Omental fat pad (tissue), 4 donors: ENCODE data around the gene POLA2. TPM values are rescaled to one million over a fixed set of nuclear protein-coding genes. Genes with fewer than 3 reads are reported as not detected.
A peak's percentile ranks its signal among the peaks of the same experiment; 100 is the strongest.

Source experiments
- ATAC-seq: fragments of 150-250 bp; one replicate; pipeline ENCODE4 v1.9.1; 2016; ENCODE audit warnings: mild to moderate bottlenecking, moderate library complexity; ENCODE audit not compliant: low FRiP score
- DNase-seq: peaks from one replicate; pipeline ENCODE4 v3.0.0-alpha.2; 2019; ENCODE audit warnings: low spot score
- total RNA-seq, 4 donors: library from RNA; depleted of rRNA; stranded (reverse); fragments of >200 nt; gene quantifications; one replicate each; pipeline ENCODE4 v1.1.0, GENCODE V29; 2016
- TF ChIP-seq, protein P1 (sequence below), 3 donors: fragments of 450-650 bp; IDR thresholded peaks; one replicate each; pipeline ENCODE4 v1.5.1; 2016 to 2017; ENCODE audit warnings: antibody characterized with exemption in 3 of 3, mild to moderate bottlenecking in 3 of 3, moderate library complexity in 2 of 3

Gene POLA2
- total RNA-seq, 4 donors from 2014 or later, result 3.5 to 13.7 (median 6.9) TPM

DNA sequence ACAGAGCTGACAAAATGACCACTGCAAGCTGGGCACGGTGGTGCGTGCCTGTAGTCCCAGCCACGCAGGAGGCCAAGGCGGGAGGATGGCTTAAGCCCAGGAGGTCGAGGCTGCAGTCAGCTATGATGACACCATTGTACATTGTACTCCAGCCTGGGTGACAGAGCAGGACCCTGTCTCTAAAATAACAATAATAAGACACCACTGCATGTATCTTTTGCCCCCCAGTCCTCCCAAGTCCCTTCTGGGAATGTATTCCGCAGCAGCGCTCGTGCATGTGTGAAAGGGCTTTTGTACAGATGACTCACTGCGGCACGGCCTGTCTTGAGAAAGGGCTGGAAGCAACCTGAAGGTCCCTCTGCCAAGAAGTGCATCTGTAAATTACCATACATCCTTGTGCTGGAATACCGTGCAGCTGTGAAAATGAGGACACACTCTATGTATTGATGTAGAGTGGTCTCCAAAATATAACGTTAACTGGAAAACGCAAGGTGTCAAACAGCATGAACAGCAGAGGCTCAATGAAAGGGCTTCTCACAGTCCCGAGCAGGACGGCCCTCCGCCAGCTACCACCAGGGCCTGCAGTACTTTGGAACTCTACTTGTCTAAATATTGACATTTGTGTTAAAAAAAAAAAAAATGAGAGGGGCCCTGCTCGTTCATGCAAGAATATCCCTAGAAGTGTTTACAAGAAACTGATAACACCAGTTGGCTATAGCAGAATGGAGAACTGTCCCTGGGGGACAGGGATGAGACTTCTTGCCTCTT is 43.9 kb downstream of the POLA2 start:
- no peak for ATAC-seq
- TF ChIP-seq, protein P1, sequence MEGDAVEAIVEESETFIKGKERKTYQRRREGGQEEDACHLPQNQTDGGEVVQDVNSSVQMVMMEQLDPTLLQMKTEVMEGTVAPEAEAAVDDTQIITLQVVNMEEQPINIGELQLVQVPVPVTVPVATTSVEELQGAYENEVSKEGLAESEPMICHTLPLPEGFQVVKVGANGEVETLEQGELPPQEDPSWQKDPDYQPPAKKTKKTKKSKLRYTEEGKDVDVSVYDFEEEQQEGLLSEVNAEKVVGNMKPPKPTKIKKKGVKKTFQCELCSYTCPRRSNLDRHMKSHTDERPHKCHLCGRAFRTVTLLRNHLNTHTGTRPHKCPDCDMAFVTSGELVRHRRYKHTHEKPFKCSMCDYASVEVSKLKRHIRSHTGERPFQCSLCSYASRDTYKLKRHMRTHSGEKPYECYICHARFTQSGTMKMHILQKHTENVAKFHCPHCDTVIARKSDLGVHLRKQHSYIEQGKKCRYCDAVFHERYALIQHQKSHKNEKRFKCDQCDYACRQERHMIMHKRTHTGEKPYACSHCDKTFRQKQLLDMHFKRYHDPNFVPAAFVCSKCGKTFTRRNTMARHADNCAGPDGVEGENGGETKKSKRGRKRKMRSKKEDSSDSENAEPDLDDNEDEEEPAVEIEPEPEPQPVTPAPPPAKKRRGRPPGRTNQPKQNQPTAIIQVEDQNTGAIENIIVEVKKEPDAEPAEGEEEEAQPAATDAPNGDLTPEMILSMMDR (IDR thresholded peaks at IDR 0.05), result no peak
- DNase-seq, result no peak

DNA sequence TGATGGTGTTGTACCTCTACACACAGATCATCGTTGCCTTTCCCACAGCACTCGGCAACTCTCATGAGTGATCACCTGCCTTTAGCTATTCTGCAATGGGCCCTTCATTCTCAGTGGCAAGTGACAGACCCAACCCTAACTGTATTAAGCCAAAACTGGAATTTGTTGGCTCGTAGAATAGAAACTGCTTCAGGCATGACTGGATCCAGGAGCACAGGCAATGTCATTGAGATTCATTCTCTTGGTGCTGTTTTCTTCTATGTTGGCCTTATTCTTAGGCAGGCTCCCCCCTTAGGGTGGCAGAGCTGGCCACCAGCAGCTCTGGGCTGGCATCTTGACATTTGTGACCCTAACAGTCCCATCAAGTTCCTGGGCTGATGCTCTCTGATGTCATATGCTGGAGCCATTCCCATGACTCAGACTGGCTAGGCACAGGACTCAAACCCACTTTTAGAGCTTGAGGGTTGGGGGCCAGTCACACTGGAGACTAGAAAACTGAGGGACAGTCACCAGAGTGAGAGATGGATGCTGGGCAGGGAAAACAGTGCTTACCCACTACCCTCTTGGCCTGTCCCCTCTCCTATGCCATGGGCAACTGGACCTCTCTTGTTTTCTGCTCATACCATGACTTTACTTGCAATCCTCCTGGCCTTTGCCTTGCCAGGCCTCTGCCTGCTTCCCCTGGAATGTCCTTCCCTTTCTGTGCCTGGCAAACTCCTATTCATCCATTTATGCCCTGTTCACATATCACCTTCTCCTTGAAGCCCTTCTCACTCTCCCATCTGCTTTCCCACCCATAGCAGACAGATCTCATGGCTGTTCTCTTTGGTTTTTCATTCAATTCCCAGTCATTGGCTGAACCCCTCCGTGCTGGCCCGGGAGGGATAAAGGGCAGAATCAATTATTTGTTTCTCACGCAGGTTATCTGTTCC is 45.8 kb downstream of the POLA2 start:
- no peak for ATAC-seq
- DNase-seq, result no peak
- TF ChIP-seq, protein P1 (IDR thresholded peaks at IDR 0.05), result no peak

DNA sequence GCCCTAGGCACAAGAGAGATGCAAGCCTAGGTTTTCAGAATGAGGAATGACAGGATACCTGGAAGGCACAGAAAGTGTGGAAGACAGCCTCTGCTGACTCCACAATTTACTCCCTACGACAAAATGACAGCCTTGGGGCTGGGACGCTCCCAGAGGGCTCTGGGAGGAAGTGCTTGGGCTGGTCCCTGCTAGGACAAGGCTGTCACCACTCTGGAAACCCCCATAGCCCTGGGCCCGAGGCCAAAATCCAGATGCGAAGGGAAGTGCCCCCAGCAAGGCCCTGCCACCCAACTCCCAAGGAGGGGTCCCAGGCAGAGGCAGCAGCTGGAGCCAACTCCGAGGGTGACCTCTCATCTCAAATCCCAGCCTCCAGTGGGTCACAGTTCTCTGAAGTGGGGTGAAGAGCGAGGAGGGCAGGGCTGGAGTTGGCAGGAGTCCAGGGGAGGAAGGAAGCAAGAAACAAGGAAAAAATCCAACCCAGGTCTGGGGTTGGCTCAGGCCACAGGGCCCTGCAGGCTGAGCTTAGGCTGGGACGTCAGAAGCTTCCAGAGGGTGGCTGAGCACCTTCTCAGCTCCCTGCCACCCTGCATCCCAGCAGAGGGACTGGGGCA is 46.6 kb downstream of the POLA2 start:
- DNase-seq (no peak), ATAC-seq (peak; percentile 13)
- TF ChIP-seq, protein P1 (IDR thresholded peaks at IDR 0.05), result no peak

DNA sequence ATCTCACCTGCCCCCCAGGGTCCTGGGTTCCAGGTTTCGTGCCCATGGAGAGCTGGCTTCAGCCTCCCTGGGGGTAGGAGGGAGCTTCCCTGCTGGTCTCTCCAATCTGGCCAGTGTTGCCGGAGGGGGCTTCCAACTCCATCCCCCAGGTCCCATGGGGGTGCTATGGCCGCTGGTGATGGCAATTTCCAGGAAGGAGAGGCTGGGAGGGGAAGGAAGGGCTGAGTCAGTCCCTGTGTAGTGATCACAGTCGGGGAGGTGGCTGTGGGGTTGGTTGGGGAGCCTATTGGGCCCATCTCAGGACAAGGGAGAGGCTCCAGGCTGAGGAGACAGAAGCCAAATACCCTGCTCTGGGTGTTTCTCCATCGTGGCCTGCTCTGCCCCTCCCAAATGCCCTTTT is 47.2 kb downstream of the POLA2 start:
- TF ChIP-seq, protein P1 (IDR thresholded peaks at IDR 0.05), result no peak
- DNase-seq (no peak), ATAC-seq (peak; percentile 16)

DNA sequence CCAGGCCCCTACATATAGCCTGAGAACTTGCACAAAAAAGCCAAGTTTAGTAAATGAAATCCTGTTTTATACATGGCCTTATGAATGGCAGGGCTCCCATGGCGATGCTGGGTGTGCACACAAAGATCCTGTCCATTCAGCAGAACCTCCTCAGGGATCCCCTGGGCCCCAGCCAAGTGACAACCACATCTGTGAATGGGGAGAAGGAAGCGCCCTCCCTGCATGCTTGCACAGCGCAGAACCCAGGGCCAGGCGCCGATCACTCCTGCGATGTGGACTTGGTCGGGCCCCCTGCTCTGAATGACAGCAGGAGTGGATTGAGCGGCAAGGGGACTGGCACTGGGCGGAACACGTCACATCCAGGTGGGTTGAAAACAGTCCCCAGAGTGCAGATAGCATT is 48.5 kb downstream of the POLA2 start:
- DNase-seq, result no peak
- no peak for ATAC-seq
- TF ChIP-seq, protein P1 (IDR thresholded peaks at IDR 0.05), result no peak

DNA sequence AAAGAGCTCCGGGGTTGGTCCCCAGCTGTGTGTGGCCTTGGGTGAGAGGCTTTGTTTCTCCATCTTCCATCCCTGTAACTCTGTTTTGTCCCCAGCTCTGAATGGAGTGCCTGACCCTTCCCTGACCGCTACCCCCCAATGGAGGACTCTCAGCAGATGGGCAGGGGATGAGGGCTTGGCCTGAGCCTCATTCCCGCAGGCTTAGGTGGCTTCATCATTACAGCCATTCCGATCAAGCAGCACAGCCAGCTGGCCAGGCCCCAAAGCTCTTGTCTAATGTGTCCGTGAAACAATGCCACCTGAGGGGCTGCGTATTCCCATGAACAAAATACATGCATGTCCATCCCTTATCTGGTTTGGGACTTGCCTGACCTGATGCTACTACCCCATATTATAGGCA is 49.0 kb downstream of the POLA2 start:
- no peak for ATAC-seq

More for the DNA sequence above, 49.0 kb downstream of the POLA2 start:
- TF ChIP-seq, protein P1 (IDR thresholded peaks at IDR 0.05), result no peak
- DNase-seq, result no peak
